NCI-H1694 (cell line): ENCODE data around the gene ACTN4.
"Not testable (repeated sequence)": the region's sequence is repeated elsewhere in the genome, so short reads cannot be mapped to it uniquely, and the experiment has no call there.

Experiments used
- DNase-seq: peaks from one replicate; lab custom pipeline; 2025; lab: John Stamatoyannopoulos, UW

The ACTN4 gene

DNA sequence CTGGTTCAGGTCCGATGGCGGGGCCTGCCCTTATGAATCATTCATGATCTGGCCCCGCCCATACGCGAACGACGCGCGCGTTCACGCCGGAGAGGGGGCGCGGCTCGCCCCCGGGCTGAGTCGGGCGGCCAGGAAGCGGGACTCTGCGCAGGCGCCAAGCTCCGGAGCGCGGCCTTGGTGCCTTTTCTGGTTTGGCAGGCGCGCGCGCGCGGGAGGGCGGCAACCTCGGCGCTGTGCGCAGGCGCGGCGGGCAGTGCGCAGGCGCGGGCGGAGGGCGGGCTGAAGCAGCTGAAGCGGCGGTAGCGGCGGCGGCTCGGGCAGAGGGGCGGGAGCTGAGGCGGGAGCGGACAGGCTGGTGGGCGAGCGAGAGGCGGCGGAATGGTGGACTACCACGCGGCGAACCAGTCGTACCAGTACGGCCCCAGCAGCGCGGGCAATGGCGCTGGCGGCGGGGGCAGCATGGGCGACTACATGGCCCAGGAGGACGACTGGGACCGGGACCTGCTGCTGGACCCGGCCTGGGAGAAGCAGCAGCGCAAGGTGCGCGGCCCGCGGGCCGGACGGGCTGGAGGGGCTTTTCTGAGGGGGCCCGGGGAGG is at the start of gene ACTN4:
Gene ACTN4 (plus strand): TSS at position 282 of the 598 bp plus-strand sequence. CDS start 97 bp downstream, at position 379.
- DNase-seq, result peak; percentile 94

DNA sequence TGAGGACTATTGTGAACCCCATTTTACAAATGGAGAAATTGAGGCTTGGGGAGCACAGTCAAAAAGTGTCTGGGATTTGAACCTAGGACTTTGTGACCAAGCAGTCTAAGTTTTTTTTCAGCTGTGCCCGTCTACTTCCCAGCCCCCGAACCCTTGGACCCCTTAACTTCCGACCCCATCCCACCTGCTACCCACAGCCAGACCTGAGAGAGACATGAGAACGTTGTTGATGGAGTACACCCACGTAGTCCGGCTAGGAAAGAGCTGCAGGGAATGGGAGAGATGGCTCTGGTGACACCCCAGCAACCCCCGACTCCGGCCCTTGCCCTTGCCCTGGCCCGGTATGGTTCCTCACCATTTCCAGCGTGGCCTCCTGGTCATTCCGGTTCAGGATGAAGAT is 47.7 kb upstream of the ACTN4 start:
- DNase-seq, result no peak

DNA sequence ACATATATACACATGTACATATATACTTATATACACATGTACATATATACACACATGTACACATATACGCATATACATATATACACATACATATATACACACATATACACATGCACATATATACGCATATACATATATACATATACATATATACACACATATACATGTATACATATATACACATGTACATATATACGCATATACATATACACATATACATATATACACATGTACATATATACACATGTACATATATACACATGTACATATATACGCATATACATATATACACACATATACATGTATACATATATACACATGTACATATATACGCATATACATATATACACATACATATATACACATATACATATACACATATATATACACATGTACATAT is 44.6 kb upstream of the ACTN4 start:
- not testable (repeated sequence) for DNase-seq

DNA sequence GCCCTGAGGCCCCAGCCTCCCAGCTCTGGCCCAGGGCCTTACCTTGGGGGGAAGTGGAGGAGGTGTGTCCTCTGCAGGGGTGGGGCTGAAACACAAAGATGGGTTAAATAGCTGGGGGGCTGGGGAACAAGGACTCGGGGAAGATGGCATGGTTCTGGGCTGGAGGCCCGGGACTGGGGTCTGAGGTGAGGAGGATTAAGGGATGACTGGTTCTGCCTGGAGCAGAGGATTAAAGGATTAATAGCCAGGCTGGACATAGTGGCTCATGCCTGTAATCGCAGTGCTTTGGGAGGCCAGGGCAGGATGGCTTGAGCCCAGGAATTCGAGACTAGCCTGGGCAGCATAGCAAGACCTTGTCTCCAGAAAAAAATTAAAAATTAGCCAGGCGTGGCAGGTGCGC is 41.3 kb upstream of the ACTN4 start:
- no peak for DNase-seq

DNA sequence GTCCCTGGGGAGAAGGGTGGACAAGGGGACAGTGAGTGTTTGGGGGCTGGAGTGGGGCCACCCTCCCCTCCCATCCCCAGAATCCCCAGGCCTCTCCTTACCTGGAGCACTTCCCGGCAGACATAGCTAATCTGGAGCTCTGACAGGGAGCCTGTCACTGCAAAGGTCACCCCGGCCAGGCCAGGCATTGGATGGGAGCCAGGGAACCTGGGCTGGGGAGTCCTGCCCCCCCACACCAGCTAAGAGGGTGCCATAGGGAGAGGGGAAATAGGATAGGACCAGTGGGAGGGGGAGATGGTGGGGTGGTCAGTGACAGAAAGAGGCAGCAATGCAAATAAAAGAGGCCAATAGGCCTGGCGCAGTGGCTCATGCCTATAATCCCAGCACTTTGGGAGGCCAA is 33.2 kb upstream of the ACTN4 start:
- DNase-seq, result no peak

DNA sequence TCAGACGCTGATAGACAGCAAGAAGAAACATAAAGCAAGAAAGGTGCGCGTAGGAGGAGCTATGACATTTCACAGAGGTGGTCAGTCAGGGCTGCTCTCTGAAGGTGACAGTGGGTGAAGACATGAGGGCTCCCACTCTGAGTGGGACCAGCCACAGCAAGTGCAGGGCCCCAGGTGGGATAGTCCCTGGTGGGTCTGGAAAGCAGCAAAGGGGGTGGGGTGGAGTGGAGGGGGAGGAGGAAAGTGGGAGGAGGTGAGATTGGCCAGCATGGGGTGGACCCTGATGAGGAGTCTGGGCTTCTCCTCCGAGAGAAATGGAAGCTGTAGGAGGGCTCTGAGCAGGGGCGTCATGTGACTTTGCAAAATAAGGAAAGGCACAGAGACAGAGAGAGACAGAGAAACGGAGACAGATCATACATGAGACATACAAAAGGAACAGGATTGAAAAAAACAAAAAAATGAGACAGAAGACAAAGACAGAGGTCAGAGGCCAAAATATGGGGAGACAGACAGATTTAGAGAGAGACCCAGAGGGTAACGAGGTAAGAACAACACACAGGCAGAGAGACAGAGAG is 32.4 kb upstream of the ACTN4 start:
- no peak for DNase-seq

DNA sequence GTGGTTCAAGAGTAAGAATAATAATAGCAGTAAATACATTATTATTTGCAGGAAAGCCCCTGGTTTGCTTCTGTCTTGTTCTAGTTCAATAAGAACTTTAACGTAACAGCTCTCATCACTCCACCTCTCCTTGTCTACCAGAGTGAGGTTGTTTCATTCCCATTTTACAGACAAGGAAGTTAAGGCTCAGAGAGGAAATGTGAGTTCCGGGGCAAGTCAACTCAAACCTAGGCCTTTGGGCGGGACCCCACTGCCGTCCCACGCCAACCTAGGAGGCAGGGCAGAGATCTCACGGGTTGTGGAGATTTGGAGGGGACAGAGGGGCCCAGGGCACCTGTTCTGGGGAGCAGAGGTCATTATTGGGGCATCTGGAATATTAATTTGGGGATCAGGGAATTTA is 31.2 kb upstream of the ACTN4 start:
- no peak for DNase-seq

DNA sequence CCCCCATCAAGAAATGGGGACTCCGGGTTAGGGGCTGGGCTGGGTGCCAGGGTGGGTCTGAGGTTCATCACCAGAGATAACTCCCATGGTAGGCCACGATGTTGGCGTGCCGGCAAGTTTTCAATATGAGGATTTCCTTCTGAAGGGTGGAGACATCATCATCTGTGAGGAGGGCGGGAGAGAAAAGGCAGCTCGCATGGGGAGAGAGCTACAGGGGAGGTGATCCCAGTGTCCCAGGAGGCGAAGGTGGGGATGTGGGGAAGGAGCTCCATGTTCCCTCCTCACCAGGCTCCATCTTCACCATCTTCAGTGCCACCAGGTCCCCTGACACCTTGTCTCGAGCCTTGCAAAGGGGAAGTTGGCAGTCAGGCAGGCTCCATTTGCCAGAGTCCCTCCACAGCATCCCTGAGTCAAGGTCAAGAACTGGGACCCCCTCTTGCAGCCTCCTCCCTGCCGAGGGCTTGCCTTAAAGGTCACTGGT is 30.1 kb upstream of the ACTN4 start:
- no peak for DNase-seq

DNA sequence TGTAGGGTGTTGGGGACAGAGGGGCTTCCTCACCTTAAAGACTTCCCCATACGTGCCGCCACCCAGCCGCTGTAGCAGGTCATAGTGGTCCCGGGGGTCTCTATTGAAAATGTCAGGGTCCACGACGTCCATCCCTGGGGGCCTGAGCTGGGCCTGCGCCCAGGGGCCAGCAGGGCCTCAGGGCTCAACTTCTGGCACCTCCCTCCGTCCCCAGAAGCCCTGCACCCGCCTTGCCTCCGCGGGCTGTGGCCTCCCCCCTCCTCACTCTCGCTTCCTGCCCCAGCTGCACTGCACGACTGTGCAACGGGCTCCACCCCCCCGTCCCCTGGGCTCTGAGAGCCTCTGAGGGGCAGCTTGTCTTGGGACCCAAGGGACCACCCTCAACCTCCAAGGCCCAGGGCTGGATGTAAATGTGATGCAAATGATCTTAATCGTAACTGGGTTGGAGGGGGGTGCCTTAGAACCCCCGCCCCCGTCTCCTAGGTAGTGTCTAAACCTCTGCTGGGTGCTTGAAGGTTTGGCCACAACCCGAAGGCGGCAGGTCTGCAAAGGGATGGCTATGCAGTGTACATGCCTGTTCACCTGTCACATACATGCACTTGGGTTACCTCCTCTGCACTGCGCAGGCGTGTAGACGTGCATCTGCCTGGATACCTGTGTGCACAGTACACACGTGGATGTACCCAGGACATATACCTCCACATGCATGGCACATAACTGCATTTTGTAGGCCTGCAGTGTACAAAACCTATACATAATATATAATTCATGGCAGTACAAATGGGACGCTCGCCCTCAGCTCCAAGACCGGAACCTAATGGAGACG is 29.5 kb upstream of the ACTN4 start, which contains the start of gene MAP4K1:
Gene MAP4K1 (minus strand): TSS at position 190 of the 826 bp plus-strand sequence. CDS start 58 bp downstream, at position 132.
- DNase-seq, result no peak

DNA sequence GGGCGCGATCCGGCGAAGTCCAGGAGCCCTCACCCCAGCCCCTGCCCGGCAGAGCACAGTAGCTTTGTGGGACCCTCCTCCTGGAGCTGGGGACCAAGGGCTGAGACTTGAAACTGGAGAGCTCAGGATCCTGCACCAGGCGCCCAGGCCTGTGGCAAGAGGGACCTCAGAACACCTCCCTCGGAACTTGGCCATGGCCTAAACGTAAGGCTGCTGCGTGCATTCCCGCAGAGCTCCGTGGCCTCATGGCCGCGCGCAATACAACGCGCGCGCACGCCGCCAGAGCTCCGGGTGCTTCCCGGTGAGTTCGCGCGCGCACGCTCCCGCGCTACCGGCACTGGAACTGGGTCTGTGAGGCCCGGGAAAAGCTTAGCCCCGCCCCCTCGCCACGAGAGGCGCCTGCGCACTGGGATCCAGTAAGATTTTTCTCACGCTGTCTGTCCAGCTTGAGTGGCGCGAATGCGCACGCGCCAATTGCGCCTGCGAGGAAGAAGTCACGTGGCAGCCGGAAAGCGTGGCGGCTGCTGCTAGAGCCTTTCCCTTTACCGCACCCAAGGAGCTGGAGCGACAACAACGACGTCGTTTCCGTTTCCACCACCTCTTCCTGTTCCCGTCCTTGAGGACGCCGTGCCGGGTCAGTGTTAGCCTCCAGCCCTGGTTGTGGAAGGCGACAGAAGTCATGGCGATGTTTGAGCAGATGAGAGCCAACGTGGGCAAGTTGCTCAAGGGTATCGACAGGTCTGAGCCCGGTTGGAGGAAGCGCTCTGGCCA is 28.7 kb upstream of the ACTN4 start, which contains the start of gene EIF3K:
Gene EIF3K (plus strand): TSS at position 599 of the 771 bp plus-strand sequence. CDS start 81 bp downstream, at position 680.
- peak; percentile 98 for DNase-seq

DNA sequence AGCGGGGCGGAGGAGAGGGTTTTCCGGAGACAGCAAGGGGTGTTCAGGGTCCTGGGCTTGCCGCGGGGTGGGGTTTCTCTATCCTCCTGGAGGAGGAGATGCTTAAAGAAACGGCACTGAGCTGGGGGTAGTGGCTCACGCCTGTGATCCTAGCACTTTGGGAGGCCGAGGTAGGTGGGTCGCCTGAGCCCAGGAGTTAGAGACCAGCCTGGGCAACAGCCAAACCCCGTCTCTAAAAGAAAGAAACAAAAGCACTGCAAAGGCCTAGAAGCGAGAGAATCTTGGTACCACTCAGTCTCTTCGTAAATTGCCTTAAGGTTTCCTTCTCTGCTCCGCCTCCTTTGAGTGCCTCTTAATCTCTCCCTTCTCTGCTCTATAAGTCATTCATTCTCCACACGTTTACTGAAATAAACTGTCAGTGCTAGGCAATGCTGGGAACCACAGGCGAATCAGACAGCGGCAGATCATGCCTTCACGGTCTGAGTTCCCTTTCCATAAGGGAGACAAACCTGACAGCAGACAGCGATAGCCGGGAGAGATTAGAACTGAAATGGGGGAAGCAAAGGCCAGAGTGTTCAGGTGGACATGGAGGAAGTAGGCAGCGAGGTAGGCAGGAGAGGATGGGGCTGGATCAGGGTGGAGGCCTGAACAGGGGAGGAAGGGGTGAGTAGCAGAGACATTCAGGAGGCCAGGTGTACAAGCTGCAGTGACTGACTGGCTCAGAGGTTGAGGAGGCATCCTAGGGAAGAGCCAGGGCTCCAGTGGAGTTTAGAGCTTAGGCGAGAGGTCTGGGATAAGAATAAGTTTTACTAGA is 27.9 kb upstream of the ACTN4 start:
- no peak for DNase-seq

DNA sequence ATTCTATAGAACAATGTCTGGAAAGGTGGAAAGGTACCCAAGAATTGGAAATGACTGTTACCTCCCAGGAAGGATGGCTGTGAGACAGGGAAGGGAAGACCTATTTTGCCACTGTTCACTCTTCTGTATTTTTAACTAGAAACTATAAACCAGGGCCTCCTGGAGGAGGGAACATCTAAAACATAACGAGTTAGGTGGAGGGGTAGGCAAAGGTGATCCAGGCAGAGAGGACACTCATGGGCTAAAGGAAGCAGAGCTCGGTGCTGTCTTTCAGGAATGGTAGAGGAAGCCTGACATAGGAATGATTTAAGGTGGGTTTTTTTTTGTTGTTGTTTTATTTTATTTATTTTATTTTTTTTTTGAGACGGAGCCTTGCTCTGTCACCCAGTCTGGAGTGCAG is 22.6 kb upstream of the ACTN4 start:
- no peak for DNase-seq

DNA sequence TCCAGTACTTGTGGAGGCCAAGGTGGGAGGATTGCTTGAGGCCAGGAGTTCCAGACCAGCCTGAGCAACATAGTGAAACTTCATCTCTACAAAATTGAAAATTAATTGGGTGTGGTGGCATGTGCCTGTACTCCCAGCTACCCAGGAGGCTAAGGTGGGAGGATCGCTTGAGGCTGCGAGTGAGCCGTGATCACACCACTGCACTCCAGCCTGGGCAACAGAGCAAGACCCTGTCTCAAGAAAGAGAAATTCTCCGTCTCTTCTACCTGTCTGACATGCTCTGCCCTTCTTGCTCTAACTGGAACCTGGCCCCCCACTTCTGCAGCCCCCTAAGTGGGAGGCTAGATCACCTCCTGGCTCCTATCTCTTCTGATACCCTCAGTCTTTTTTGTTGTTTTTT is 21.0 kb upstream of the ACTN4 start:
- no peak for DNase-seq

DNA sequence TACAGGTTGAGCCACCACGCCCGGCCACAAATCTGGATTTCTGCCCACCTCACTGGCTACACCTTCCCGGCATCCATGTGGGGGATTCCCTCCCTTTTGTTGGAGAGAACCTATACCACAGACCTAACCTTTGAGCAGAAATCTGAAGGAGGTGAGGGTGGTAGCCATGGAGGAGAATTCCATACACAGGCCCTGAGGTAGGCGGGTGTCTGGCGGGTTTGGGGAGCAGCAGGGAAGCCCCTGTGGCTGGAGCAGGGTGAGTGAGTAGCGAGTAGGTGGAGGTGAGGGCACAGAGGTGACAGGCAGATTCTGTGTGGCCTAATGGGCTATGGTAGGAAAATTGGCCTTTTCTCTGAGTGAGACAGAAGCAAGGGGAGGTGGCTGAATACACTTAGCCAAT is 17.9 kb upstream of the ACTN4 start:
- no peak for DNase-seq

DNA sequence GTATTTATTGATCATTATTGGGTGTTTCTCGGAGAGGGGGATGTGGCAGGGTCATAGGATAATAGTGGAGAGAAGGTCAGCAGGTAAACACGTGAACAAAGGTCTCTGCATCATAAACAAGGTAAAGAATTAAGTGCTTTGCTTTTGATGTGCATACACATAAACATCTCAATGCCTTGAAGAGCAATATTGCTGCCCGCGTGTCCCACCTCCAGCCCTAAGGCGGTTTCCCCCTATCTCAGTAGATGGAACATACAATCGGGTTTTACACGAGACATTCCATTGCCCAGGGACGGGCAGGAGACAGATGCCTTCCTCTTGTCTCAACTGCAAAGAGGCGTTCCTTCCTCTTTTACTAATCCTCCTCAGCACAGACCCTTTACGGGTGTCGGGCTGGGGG is 16.1 kb upstream of the ACTN4 start:
- not testable (repeated sequence) for DNase-seq

DNA sequence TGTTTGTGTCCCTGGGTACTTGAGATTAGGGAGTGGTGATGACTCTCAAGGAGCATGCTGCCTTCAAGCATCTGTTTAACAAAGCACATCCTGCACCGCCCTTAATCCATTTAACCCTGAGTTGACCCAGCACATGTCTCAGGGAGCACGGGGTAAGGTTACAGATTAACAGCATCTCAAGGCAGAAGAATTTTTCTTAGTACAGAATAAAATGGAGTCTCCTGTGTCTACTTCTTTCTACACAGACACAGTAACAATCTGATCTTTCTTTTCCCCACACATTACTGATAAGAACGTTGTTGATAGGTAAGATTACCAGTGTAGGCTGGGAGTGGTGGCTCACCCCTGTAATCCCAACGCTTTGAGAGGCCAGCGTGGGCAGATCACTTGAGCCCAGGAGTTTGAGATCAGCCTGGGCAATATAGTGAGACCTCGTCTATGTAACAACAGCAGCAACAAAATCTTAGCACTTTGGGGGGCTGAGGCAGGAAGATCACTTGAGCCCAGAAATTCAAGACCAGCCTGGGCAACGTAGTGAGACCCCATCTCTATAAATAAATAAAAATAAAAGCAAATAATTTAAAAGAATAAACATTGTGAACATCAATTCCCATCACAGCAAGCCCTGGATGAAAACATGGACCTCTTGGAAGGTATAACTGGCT is 15.5 kb upstream of the ACTN4 start:
- not testable (repeated sequence) for DNase-seq

DNA sequence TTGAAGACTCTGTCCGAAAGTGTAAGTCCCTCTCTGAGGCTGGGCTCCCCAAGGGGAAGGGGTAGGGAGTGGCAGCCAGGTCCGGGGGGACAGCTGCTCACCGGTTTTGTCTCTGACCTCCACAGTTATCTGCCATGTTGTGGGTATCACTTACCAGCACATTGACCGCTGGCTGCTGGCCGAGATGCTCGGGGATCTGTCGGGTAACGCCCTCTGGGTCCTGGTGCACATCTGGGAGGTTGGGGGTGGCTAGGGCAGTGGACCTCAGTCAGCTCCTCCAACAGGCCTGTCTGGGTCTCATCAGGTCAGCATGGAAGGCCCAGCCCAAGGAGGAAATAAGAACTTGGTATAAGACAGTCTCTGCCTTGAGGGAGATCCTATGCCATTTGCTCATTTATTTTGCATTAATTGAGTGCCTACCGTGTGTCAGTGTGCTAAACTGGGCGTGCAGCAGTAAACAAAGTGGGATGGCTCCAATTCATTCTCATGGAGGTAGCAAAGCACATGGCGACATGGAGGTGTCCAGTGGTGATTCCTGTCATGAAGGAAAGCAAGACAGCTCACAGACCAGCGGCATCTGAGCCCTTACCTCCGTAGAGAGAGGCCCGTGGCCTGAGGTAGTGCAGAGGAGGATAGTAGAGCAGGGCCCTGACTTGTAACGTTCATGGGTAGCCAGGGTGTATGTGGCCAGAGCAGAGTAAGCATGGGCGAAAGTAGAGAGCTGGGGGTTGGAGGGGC is 14.8 kb upstream of the ACTN4 start:
- no peak for DNase-seq

DNA sequence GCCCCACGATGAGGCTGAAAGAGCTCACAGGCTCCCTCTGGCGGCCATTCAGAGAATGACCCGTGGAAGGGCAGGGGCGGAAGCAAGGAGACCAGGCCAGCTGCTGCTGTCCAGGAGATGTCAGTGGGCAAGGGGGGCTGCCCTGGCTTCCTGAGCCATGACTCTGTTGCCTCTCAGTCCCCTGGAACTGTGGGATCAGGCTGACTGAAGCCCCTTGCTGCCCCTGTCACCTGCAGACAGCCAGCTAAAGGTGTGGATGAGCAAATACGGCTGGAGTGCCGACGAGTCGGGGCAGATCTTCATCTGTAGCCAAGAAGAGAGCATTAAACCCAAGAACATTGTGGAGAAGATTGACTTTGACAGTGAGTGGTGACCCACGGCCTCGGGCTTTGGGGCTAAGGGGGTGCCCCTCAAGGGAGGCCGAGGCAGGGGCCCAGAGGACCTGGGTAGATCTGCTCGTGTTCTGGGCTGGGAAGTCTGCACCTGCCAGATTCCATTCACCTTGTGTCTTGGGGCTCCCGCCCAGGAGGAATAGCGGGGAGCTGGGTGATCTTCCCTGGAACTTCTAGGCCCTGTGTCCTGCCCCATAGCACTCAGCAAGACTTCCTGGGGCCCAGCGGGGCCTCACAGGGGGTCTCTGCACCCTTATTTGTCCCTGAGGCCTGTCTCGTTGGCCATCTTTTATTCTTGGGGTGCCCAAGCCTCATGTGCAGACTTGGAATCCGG is 12.5 kb upstream of the ACTN4 start:
- peak; percentile 51 for DNase-seq
